ENCODE measurements around the gene USP15.
"Not testable (repeated sequence)": the region's sequence is repeated elsewhere in the genome, so short reads cannot be mapped to it uniquely, and the experiment has no call there.

The USP15 gene

DNA sequence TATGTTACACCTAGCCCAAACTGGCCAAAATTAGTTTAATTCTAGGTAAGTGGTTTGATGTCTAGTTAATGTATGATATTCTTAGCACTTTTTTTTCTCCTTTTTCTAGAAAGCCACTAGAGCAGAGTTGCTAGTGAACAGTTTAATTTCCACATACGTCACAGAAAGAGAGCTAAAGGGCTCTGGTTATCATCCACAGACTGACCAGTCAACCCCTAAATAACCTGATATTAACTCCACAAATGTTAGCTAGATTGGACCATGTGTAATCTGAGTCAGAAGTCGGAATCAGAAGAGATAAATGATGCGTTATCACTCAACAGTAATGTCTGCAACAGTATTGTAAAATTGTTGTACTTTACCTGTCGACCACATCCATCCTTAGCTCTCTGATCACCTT lies 74.9 kb downstream of the USP15 start:
- H3K9ac ChIP-seq (ENCODE audit: low read length), result no peak overlapping the region
- no peaks in the 10 kb centered on the region for H3K4me1 ChIP-seq (ENCODE audit: control insufficient read depth, low read depth, low read length)
- H3K27ac ChIP-seq (ENCODE audit: low read length), result no peak overlapping the region
- no peaks in the 10 kb centered on the region for H3K27me3 ChIP-seq (ENCODE audit: control insufficient read depth, insufficient read depth, low read length)
- H3K9me3 ChIP-seq (ENCODE audit: control insufficient read depth, low read depth, low read length), result no peaks in the 10 kb centered on the region
- H3K4me3 ChIP-seq (ENCODE audit: low read length), result no peak overlapping the region
- no peaks in the 10 kb centered on the region for H3K36me3 ChIP-seq (ENCODE audit: control insufficient read depth, low read depth, low read length)

GRCh38 chr12:62335796-62336195 lies 75.6 kb downstream of the USP15 start:
- Histone ChIP-seq H3K36me3 (ENCODE audit: control insufficient read depth, low read depth, low read length) (no peaks in the 10 kb centered on the region), H3K4me3 (ENCODE audit: low read length) (no peak overlapping the region), H3K9me3 (ENCODE audit: control insufficient read depth, low read depth, low read length) (no peaks in the 10 kb centered on the region), H3K9ac (ENCODE audit: low read length) (no peak overlapping the region), H3K27ac (ENCODE audit: low read length) (no peak overlapping the region), H3K27me3 (ENCODE audit: control insufficient read depth, insufficient read depth, low read length) (no peaks in the 10 kb centered on the region), H3K4me1 (ENCODE audit: control insufficient read depth, low read depth, low read length) (no peaks in the 10 kb centered on the region)

DNA sequence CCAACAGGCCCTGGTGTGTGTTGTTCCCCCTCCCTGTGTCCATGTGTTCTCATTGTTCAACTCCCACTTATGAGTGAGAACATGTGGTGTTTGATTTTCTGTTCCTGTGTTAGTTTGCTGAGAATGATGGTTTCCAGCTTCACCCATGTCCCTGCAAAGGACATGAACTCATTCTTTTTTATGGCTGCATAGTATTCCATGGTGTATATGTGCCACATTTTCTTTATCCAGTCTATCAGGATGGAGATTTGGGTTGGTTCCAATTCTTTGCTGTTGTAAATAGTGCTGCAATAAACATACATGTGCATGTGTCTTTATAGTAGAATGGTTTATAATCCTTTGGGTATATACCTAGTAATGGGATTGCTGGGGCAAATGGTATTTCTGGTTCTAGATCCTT lies 77.4 kb downstream of the USP15 start:
- not testable (repeated sequence) for H3K9ac ChIP-seq (ENCODE audit: low read length); H3K27me3 ChIP-seq (ENCODE audit: control insufficient read depth, insufficient read depth, low read length); H3K27ac ChIP-seq (ENCODE audit: low read length); H3K4me1 ChIP-seq (ENCODE audit: control insufficient read depth, low read depth, low read length); H3K9me3 ChIP-seq (ENCODE audit: control insufficient read depth, low read depth, low read length); H3K36me3 ChIP-seq (ENCODE audit: control insufficient read depth, low read depth, low read length); H3K4me3 ChIP-seq (ENCODE audit: low read length)

DNA sequence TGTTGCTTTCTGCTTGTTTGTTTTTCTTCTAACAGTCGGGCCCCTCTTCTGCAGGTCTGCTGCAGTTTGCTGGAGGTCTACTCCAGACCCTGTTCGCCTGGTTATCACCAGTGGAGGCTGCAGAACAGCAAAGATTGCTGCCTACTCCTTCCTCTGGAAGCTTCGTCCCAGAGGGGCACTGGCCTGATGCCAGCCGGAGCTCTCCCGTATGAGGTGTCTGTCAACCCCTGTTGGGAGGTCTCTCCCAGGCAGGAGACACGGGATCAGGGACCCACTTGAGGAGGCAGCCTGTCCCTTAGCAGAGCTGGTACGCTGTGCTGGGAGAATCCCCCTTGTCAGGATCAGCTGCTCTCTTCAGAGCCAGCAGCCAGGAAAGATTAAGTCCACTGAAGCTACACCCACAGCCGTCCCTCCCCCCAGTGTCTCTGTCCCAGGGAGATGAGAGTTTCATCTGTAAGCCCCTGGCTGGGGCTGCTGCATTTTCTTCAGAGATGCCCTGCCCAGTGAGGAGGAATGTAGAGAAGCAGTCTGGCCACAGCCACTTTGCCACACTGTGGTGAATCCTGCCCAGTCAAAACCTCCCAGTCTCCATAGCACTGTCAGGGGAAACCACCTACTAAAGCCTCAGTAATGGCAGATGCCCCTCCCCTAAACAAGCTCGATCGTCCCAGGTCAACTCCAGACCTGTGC lies 82.6 kb downstream of the USP15 start:
- not testable (repeated sequence) for H3K27ac ChIP-seq (ENCODE audit: low read length); H3K9me3 ChIP-seq (ENCODE audit: control insufficient read depth, low read depth, low read length); H3K9ac ChIP-seq (ENCODE audit: low read length); H3K4me3 ChIP-seq (ENCODE audit: low read length); H3K36me3 ChIP-seq (ENCODE audit: control insufficient read depth, low read depth, low read length); H3K4me1 ChIP-seq (ENCODE audit: control insufficient read depth, low read depth, low read length); H3K27me3 ChIP-seq (ENCODE audit: control insufficient read depth, insufficient read depth, low read length)

DNA sequence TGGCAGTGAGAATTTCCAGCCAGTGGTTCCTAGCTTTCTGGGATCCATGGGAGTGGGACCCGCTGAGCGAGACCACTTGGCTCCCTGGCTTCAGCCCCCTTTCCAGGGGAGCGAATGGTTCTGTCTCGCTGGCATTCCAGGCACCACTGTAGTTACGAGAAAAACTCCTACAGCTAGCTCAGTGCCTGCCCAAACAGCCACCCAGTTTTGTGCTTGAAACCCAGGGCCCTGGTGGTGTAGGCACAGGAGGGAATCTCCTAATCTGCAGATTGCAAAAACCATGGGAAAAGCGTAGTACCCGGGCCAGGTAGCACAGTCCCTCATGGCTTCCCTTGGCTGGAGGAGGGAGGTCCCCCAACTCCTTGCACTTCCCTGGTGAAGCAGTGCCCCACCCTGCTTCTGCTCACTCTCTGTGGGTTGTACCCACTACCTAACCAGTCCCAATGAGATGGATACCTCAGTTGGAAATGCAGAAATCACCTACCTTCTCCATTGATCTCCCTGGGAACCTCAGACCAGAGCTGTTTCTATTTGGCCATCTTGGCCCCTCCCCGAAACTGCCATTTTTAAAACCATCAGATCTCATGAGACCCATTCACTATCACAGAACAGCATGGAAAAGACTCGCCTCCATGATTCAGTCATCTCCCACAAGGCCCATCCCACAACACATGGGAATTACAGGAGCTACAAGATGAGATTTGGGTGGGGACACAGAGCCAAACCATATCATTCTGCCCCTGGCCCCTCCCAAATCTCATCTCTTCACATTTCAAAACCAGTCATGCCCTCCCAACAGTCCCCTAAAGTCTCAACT lies 83.3 kb downstream of the USP15 start:
- not testable (repeated sequence) for H3K36me3 ChIP-seq (ENCODE audit: control insufficient read depth, low read depth, low read length); H3K27me3 ChIP-seq (ENCODE audit: control insufficient read depth, insufficient read depth, low read length); H3K9me3 ChIP-seq (ENCODE audit: control insufficient read depth, low read depth, low read length); H3K9ac ChIP-seq (ENCODE audit: low read length); H3K27ac ChIP-seq (ENCODE audit: low read length); H3K4me1 ChIP-seq (ENCODE audit: control insufficient read depth, low read depth, low read length); H3K4me3 ChIP-seq (ENCODE audit: low read length)

DNA sequence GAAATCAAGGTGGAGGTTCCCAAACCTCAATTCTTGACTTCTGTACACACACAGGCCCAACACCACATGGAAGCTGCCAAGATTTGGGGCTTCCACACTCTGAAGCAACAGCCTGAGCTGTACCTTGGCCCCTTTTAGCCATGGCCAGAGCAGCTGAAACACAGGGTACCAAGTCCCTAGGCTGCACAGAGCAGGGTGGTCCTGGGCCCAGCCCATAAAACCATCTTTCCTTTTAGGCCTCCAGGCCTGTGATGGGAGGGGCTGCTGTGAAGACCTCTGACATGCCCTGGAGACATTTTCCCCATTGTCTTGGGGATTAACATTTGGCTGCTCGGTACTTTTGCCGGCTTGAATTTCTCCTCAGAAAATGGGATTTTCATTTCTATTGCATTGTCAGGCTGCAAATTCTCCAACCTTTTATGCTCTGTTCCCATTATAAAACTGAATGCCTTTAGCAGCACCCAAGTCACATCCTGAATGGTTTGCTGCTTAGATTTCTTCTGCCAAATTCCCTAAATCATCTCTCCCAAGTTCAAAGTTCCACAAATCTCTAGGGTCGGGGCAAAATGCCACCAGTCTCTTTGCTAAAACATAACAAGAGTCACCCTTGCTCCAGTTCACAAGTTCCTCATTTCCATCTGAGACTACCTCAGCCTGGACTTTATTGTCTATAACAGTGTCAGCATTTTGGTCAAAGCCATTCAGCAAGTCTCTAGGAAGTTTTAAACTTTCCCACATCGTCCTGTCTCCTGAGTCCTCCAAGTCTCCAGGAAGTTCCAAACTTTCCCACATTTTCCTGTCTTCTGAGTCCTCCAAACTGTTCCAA lies 84.7 kb downstream of the USP15 start:
- not testable (repeated sequence) for H3K4me3 ChIP-seq (ENCODE audit: low read length); H3K36me3 ChIP-seq (ENCODE audit: control insufficient read depth, low read depth, low read length); H3K9me3 ChIP-seq (ENCODE audit: control insufficient read depth, low read depth, low read length); H3K9ac ChIP-seq (ENCODE audit: low read length); H3K27ac ChIP-seq (ENCODE audit: low read length); H3K27me3 ChIP-seq (ENCODE audit: control insufficient read depth, insufficient read depth, low read length); H3K4me1 ChIP-seq (ENCODE audit: control insufficient read depth, low read depth, low read length)

DNA sequence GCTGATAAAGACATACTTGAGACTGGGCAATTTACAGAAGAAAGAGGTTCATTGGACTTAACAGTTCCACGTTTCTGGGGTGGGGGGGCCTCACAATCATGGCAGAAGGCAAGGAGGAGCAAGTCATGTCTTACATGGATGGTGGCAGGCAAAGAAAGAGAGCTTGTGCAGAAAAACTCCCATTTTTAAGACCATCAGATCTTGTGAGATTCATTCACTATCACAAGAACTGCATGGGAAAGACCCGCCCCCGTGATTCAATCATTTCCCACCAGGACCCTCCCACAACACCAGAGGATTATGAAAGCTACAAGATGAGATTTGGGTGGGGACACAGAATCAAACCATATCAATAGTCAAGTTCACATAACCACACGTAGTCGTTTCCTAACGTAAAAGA lies 85.5 kb downstream of the USP15 start:
- Histone ChIP-seq H3K36me3 (ENCODE audit: control insufficient read depth, low read depth, low read length) (no peaks in the 10 kb centered on the region), H3K27ac (ENCODE audit: low read length) (no peak overlapping the region), H3K4me3 (ENCODE audit: low read length) (no peak overlapping the region), H3K9ac (ENCODE audit: low read length) (no peak overlapping the region), H3K27me3 (ENCODE audit: control insufficient read depth, insufficient read depth, low read length) (no peaks in the 10 kb centered on the region), H3K9me3 (ENCODE audit: control insufficient read depth, low read depth, low read length) (no peaks in the 10 kb centered on the region), H3K4me1 (ENCODE audit: control insufficient read depth, low read depth, low read length) (no peaks in the 10 kb centered on the region)

DNA sequence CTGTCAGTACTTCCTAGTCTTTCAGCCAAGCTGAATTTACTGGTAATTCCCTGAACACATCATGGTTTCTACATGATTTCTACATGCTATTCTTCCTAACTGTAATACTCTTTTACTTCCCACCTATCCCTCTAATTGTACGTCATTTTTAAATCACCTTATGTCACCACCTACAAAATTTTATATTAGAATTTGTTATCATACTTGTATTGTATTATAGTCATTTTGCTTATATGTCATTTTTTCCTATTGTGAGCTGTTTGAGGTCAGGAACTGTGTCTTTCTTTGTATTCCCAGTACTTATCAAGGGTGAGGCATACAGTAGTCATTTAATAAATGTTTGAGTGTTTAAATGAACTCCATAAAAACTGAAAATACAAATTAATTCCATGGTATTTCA lies 86.6 kb downstream of the USP15 start:
- H3K4me3 ChIP-seq (ENCODE audit: low read length), result no peak overlapping the region
- H3K36me3 ChIP-seq (ENCODE audit: control insufficient read depth, low read depth, low read length), result no peaks in the 10 kb centered on the region
- no peaks in the 10 kb centered on the region for H3K27me3 ChIP-seq (ENCODE audit: control insufficient read depth, insufficient read depth, low read length)
- no peaks in the 10 kb centered on the region for H3K9me3 ChIP-seq (ENCODE audit: control insufficient read depth, low read depth, low read length)
- no peak overlapping the region for H3K27ac ChIP-seq (ENCODE audit: low read length)
- H3K4me1 ChIP-seq (ENCODE audit: control insufficient read depth, low read depth, low read length), result no peaks in the 10 kb centered on the region
- H3K9ac ChIP-seq (ENCODE audit: low read length), result no peak overlapping the region

- no peak overlapping the region for H3K4me3 ChIP-seq (ENCODE audit: low read length)
- no peaks in the 10 kb centered on the region for H3K27me3 ChIP-seq (ENCODE audit: control insufficient read depth, insufficient read depth, low read length)
- H3K4me1 ChIP-seq (ENCODE audit: control insufficient read depth, low read depth, low read length), result no peaks in the 10 kb centered on the region
- no peaks in the 10 kb centered on the region for H3K9me3 ChIP-seq (ENCODE audit: control insufficient read depth, low read depth, low read length)
- no peaks in the 10 kb centered on the region for H3K36me3 ChIP-seq (ENCODE audit: control insufficient read depth, low read depth, low read length)
- H3K27ac ChIP-seq (ENCODE audit: low read length), result no peak overlapping the region
- no peak overlapping the region for H3K9ac ChIP-seq (ENCODE audit: low read length)
Observed at GRCh38 chr12:62347922-62348650, 87.9 kb downstream of the USP15 start.

- Histone ChIP-seq H3K4me1 (ENCODE audit: control insufficient read depth, low read depth, low read length) (no peaks in the 10 kb centered on the region), H3K9me3 (ENCODE audit: control insufficient read depth, low read depth, low read length) (no peaks in the 10 kb centered on the region), H3K27me3 (ENCODE audit: control insufficient read depth, insufficient read depth, low read length) (no peaks in the 10 kb centered on the region), H3K27ac (ENCODE audit: low read length) (no peak overlapping the region), H3K9ac (ENCODE audit: low read length) (no peak overlapping the region), H3K36me3 (ENCODE audit: control insufficient read depth, low read depth, low read length) (no peaks in the 10 kb centered on the region), H3K4me3 (ENCODE audit: low read length) (no peak overlapping the region)
Observed at GRCh38 chr12:62350554-62350953, 90.3 kb downstream of the USP15 start.

DNA sequence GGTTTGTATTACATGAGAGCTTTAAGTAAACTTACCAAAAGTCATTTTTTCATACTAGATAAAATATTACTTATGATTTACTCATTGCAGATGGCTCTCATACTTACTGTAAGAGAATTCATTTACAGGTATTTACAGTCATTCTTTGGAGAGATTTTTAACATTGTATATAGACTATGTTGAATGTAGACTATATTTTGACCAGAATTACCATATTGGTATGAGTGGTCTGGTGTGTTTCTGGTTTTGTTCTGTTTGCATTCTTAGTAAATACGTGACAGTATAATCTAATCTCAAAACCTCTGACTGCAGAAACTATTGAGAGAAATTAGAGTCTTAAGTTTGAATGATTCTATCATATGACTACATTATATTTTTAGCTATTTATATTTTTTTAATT lies 91.1 kb downstream of the USP15 start:
- H3K27me3 ChIP-seq (ENCODE audit: control insufficient read depth, insufficient read depth, low read length), result no peaks in the 10 kb centered on the region
- H3K4me3 ChIP-seq (ENCODE audit: low read length), result no peak overlapping the region
- no peaks in the 10 kb centered on the region for H3K36me3 ChIP-seq (ENCODE audit: control insufficient read depth, low read depth, low read length)
- no peaks in the 10 kb centered on the region for H3K4me1 ChIP-seq (ENCODE audit: control insufficient read depth, low read depth, low read length)
- H3K9ac ChIP-seq (ENCODE audit: low read length), result no peak overlapping the region
- no peaks in the 10 kb centered on the region for H3K9me3 ChIP-seq (ENCODE audit: control insufficient read depth, low read depth, low read length)
- no peak overlapping the region for H3K27ac ChIP-seq (ENCODE audit: low read length)

All from iPS-18a (cell line).